Pulmonary artery endothelial cell (primary cell): ENCODE results near the gene JAG2. TPM values are rescaled to one million over a fixed set of nuclear protein-coding genes. Genes with fewer than 3 reads are reported as not detected.

ENCODE experiments used
- DNase-seq: peaks from one replicate; pipeline ENCODE4 v3.0.0-alpha.2; 2011; ENCODE audit warnings: low read depth, low spot score
- total RNA-seq: library from RNA; depleted of rRNA; stranded (reverse); fragments of >200 nt; gene quantifications from 2 replicates; pipeline ENCODE4 v1.2.3, GENCODE V29; 2014

Gene JAG2
- total RNA-seq, 1 donor from 2014 or later: 46.9 TPM

DNA sequence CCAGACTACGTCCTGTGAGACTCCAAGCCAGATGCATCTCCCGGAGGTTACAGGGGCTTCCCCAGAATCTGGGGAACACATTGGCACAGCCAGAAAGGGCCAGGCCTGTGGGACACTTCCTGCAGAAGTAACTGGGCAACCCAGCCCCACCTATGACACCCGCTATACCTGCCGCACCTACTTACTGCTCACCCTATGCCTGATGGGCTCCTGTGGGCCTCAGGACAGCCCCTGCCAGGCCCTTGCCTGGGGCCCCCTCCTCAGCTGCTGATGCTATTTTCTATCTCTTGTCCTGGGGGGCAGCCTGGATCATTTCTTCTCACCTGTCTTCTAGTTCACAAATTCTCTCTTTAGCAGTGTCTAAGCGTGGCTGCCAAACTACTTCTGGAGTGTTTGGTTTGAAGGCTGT is 28.7 kb downstream of the JAG2 start:
- DNase-seq: no peak

DNA sequence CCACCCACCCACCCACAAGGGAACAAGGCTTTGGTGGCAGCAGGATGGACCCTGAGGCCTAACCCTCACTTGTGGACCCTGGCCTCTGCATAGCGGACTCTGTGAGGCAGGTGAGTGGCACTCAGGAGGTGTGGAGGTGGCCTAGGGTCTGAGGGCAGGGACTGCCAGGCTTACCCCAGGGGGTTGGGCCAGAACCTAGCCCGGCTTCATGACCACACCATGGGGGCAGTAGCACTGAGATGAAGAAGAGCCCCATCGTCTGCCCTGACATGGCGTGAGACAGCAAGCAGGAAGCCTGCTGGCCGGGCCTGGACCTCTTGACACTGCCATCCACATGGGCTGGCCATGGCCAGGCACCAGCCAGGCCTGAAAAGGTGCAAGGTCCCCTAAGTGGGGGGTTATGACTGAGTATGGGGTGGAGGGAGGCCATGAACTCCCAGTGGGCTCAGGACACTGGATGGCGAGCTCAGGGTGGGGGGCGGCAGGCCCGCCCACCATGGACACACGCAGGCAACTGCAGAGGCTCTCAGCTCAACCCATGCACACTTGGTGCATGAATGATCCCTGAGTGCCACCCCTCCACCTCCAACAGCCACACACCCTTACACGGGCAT is 29.3 kb downstream of the JAG2 start:
- no peak for DNase-seq

GRCh38 chr14:105138551-105139111 is 29.9 kb downstream of the JAG2 start:
- no peak for DNase-seq

- DNase-seq: no peak
Observed at GRCh38 chr14:105138021-105138541, 30.5 kb downstream of the JAG2 start.

DNA sequence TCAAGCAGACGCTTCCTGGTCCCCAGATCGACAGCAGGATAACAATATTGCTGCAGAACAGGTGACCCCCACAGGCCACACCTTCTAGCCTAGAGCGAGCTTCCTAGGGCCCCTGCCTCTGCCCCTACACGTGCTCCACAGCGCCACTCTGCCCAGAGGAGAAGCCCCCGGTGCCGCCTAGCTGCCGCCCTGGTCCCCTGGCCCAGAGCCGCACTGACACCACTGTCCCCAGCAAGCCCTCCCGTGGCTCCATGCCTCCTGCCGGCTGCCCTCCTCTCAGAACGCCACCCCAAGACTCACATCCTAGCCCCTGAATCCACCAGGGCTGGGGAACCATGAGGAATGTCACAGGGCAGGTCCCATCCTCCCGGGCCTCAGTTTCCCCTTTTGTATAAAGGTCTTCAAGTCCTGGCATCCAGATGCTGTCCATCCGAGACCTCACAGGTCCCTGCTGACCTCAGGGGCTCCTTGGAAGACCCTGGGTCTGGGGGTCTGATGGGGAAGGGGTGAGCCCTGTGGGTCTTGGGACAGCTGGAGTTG is 31.0 kb downstream of the JAG2 start:
- no peak for DNase-seq

DNA sequence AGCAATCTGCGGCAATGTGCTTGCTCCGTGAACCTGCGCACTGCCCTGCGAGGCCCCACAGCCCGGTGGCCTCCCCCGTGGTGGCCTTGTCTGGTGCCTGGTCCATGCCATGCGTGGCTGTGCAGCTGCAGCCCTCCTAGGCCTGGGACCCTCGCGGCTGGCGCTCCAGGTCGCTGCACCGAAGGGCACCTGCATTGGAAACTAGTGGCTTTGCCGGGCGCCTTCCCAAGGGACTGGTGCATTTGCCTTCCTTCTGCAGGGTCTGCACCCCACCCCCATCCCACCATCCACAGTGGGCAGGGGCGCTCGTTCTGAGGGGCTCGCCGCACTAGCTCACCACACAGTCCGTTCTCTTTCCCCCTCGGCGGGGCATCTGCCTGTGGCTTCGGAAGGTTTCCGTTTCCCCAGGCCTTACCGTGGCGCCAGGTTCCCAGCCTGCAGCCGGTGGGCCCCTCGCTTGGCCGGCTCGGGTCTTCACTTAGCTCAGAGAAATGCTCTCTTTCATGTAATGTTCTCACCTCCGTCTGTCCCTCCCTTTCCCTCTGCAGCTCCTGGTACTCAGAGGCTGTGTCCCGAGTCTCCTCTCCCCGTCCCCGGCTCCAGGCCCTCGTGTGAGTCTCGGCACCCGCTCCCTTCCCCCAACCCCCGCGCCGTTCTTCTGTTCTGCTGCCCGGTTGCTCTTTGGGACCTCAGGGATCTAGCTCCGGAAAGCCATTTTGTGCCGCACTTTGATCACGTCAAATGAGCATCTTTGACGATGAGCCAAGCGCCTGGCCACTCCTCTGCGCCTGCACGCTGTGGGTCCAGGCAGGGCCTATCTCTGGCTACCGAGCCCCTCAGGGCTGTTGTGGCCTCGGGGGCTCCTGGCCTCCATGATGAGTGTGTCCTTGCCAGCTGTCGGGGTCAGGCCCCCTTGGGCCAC is 31.9 kb downstream of the JAG2 start:
- no peak for DNase-seq

GRCh38 chr14:105135700-105136395 is 32.7 kb downstream of the JAG2 start:
- DNase-seq: no peak

DNA sequence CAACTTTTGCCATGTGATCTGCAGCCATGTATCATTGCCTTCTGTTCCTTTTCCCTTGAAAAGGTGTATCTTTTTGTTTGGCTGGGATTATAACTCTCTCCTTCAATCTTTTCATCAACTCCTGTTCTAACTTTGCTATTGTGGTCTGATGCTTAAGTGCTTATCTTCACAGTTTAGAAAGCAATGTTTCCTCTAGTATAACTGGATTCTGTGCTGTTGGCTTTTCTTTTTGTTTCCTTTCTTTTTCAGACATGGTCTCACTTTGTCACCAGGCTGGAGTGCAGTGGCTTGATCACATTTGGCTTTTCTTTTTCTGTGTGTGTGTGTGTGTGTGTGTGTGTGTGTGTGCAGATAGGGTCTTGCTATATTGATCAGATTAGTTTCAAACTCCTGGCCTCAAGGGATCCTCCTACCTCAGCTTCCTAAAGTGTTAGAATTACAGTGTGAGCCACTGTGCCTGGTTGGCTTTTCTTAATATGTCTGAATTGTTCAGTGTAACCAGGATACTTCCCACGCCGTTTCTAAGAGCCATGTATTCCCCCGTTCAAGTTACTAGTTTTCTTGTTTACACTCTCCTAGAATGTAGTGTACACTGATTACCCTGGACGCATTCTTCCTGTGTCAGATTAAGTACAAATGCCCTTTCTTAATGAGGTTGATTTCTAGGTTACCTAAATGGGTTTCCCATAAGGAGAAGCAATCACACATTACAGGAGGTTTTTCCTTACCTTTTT is 35.5 kb downstream of the JAG2 start:
- no peak for DNase-seq

GRCh38 chr14:105131241-105131640 is 37.3 kb downstream of the JAG2 start:
- no peak for DNase-seq

GRCh38 chr14:105128059-105128458 is 40.5 kb downstream of the JAG2 start:
- DNase-seq: no peak

GRCh38 chr14:105126981-105127329 is 41.6 kb downstream of the JAG2 start:
- DNase-seq: no peak

DNA sequence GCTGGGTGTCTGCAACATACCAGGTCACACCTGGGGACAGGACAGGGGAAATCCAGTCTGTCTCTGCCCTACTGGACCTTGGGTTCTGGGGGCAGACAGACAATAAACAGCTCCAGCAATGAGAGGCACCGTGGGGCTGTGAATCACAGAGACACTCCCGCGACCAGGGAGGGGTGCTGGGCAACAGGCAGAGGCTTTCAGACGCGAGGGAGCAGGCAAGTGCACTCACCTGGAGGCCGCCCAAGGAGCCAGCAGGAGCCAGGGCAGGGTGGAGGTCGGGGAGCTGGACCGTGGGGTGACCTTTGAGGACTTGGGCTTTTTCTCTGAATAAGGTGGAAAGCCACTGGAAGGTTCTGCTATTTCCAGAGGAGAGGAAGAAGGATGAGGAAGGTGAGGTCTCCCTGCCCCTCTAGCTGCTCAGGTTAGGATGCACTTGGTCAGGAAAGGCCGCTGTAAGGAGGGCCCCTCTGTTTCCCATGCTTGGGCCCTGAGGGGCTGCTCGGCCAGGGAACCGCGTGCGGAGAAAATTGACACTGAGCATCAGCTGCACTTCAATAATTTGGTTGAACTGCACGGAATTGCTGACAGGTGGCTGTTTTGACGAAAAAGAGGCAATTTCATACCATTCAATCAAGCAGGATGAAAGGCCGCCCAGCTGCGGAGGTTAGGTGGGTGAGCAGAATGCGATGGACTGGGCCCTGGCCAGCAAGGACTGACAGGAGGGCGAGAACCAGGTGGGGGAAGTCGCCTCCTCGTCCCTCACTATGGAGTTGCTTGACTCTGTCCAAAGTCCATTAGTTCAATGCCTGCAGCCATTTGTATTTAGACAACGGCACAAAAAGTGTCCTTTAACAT is 42.2 kb downstream of the JAG2 start:
- DNase-seq: no peak

GRCh38 chr14:105124823-105125222 is 43.8 kb downstream of the JAG2 start:
- DNase-seq: no peak

GRCh38 chr14:105123981-105124765 is 44.4 kb downstream of the JAG2 start:
- DNase-seq: no peak

GRCh38 chr14:105123064-105123665 is 45.4 kb downstream of the JAG2 start:
- no peak for DNase-seq

GRCh38 chr14:105120056-105120455 is 48.5 kb downstream of the JAG2 start:
- DNase-seq: no peak

DNA sequence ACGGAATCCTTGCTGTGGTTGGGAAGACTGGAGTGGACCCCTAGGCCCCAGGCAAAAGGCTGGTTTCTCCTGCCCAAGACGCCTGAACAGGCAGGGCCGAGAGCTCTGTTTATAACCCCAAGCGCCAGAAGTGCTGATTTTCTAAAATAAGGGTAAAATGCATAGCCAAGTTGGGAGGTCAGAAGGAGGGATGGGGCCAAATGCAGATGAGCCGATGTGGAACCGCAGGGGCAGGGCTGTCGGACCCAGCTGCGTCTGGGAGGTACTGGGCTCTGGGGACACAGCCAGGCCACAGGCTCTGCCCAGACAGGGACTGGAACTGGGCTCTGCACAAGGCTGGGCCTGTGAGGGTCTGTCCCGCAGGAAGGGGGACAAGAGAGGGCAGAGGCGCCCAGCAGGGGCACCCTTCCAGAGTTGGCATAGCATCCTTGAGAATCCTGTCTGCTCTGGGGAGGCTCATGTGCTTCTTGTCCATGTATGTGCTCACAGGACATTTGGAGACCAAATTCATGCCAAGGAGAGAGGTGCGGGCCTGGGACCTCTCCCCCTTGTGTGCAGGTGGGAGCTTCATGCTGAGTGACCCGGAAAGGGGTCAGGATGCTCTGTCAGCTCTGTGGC is 49.1 kb downstream of the JAG2 start:
- DNase-seq: no peak
